G401 (cell line): ENCODE results near the gene GLP2R. TPM values are rescaled to one million over a fixed set of nuclear protein-coding genes. Genes with fewer than 3 reads are reported as not detected.

Experiments used
- DNase-seq: peaks from one replicate; pipeline ENCODE4 v3.0.0-alpha.2; 2015; ENCODE audit warnings: low spot score
- in situ Hi-C: cut with HindIII; loops from 2 replicates; pipeline ENCODE4 v1.10.0; 2016; ENCODE audit warnings: low sequenced_read_pairs, mixed read lengths
- total RNA-seq: library from RNA; depleted of rRNA; stranded (reverse); fragments of >200 nt; shearing (Covaris generic); gene quantifications from 2 replicates; pipeline ENCODE4 v1.2.3, GENCODE V29; 2014

The GLP2R gene
- total RNA-seq, 1 experiment from 2014 or later, result not detected

DNA sequence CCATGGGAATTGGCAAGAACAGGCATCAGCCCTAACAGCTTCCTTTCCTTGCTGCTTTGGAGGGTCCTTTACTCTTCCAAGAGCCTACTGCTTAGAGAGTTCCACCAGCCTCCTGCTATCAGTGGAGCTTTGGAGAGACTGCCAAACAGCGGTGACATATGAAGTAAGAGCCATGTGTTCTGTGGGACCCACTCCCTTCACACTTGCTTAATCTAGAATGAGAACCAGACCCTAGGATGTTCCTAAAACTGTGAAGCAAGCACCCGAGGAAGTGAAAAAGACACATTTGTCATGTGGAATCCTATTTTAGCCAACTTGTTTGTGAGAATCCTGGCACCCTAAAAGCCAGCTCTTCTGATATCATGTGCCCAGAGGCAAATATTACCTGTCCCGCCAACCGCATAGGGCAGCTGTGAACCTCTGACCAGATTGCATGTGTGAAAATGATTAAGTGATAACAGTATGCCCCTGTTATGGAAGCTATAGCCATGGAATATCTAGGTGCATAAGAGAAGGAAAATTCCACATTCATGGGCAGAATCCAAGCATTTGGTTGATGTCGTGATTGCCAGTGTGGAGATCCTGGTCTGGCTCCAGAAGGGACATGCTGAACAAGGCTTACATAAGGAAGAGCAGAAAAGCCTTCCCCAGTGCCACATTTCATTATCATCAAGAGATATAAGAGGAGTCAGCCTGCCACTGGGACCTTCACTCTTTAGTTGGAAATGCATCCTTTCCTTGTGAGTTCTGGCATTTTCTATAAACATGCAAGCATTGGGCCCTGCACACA lies 60.6 kb downstream of the GLP2R start:
- in situ Hi-C loops, result no loop called here
- DNase-seq, result peak; percentile 71

DNA sequence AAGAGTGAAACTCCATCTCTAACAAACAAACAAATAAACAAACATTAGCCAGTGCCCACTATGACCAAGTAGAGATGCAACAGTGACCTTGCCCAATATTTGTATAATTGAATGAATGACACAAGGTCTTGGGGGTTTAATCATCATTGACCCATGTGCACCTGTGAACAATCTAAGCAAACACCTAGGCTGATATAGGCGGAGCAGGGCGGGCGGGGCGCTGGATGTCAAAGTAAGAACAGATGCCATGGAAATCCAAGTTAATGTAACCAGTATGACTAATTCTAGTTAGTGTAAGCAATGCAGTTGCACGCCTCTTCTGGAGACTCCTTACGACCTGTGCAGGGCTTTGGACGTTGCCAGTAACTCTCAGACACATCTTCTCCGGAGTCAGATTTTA lies 61.8 kb downstream of the GLP2R start:
- DNase-seq, result no peak
- in situ Hi-C loops, result no loop called here

DNA sequence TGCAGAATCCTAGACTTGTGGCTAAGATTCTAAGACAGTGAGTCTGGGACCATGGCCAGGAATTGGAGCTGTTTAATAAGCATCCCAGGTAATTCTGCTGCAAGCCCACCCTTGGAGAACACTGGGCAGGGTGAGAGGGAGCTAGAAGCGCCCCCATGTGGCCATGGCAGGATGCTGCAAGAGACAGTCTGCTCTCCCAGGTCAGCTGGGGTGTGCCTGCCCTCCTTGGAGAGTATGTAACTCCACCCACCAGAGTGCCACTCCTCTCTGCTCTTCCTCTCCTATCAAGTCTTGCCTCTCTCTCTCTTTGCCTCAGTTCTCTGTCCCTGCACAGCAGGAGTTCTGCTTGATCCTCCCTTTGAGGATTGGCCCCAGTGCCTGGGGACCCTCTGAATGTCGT lies 64.4 kb downstream of the GLP2R start:
- in situ Hi-C loops, result no loop called here
- DNase-seq, result no peak

DNA sequence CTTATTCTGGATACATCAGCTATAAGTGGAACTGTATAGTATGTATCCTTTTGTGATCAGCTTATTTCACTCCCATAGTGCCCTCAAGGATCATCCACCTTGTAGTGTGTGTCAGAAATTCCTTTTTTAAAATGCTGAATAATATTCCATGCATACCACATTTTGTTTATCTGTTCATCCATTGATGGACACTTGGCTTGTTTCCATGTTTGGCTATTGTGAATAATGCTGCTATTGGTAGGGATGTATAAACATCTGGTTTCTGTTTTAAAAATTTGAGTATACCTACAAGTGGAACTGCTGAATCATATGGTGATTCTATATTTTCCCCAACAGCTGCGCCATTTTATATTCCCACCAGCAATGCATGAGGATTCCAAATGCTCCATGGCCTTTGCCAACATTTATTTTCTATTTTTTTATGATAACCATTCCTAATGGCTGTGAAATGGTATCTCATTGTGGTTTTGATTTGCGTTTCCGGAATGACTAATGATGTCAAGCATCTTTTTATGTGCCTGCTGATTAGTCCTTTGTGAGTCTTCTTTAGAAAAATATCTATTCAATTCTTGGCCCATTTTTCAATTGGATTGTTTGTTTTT lies 67.8 kb downstream of the GLP2R start:
- in situ Hi-C loops, result no loop called here
- DNase-seq, result no peak

DNA sequence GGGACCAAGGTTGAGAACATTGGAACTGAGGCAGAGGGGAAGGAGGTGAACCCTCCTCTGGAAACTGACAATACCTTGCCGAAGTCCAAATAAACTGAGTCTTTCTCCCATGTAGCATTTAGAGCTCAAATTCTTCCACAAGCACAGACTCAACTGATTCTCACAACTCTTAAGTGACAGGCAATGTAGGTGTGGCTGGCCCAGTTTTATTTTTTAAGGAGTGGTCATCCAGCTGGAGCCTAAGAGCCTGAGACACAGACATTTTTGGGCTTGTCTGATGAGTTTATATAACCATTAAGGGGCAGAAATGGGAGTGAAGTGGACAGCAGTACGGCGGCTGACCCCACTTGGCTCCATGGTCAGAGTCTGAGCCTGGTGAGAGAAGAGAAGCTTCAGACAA lies 68.5 kb downstream of the GLP2R start:
- in situ Hi-C loops, result no loop called here
- no peak for DNase-seq

DNA sequence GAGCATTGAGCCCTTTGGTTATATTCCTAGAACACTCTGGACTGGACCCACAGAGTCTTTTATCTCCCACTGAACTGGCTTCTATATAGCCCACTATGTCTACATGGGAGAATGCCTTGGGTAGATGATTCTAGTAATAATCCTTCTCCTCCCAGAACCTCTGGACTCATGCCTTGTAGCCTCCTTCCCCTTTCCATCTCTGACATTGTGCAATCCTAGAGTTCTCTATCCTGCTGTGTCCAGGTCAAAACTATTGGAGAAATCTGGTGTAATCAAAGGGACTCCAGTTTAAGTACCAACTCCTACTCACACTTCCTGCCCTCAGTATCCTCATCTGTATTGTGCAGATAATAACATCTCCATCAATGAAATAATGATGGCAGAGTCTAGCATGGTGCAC lies 70.2 kb downstream of the GLP2R start:
- no peak for DNase-seq
- in situ Hi-C loops, result no loop called here

DNA sequence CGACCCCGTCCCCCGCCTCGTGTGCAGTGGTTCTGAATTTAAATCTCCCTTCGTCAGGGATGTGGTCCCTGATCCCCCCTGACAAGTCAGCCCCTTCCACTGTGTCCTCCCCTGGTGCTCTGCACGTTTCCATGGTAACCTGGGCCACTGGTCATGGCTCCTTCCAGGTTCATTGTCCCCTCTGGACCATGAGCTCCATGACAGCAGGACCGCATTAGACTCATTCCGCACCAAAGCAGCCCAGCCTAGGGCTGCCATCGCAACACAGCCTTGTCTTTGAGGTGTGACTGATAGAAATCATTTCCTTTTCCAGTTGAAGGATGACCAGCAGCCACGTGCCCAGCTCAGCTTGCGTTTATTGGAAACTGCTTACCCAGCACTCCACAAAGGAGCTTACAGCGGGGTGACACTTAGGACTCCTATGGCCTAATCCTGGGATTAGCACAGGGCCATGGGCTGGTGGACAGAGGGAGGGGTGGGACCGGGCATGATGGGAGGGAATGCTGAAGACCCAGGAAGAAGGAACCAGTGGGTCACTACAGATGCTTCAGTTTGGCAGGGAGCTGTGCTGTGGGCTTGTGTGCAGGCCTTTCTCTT lies 71.7 kb downstream of the GLP2R start:
- no peak for DNase-seq
- in situ Hi-C loops, result no loop called here

DNA sequence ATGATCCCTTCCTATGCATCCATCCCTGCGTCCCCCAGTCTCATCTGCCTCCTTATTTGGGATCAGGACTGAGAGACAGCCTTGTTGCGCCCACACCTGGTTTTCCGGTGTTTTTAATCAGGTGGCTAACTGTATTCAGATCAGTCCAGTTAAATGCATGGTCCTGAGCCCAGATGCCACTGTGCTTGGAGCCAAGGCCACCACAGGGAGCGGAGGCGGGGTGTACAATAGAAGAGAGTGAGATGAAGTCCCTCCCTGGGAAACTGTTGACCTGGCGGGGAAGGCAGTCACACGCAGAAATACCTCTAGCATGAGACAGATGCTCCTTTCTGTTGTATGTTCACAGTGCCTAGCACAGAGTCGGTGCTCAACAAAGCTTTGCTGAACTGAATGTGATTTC lies 73.1 kb downstream of the GLP2R start:
- in situ Hi-C loops, result no loop called here
- DNase-seq, result peak; percentile 71

DNA sequence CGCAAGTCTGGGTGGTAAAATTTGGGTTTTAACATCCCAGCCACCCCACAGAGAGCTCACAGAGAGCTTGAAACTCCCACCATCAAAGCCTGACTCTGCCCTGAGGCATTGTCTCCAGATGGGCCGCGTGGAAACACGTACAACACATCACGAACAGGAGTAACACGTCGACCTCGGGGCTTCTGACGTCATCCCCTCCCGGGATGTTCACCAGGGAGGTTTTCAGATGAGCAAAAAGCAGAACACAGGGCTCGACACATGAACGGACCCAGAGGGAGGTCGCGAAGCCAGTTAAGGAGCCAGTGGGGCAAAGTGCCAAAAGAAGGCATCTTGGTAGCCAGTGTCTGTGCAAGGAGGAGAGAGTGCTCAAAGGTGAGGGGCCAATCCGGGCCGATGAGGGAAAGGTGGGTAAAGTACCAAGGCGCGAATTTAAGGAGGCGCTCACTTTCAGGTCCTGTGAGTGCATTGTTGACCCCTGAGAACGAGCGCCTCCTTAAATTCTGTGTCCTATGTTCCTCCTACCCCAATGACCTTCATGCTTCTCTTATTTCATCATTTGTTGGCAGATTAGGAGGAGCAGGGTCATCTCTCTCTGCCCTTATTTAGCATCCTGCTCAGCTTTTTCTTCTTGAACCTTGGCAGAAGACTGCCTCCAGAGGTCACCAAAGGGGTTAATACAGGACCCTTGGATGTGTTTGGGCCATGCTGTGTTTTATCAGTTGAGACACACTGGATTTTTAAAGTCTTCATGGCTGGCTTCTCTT lies 73.7 kb downstream of the GLP2R start:
- in situ Hi-C loops, result no loop called here
- DNase-seq, result no peak

DNA sequence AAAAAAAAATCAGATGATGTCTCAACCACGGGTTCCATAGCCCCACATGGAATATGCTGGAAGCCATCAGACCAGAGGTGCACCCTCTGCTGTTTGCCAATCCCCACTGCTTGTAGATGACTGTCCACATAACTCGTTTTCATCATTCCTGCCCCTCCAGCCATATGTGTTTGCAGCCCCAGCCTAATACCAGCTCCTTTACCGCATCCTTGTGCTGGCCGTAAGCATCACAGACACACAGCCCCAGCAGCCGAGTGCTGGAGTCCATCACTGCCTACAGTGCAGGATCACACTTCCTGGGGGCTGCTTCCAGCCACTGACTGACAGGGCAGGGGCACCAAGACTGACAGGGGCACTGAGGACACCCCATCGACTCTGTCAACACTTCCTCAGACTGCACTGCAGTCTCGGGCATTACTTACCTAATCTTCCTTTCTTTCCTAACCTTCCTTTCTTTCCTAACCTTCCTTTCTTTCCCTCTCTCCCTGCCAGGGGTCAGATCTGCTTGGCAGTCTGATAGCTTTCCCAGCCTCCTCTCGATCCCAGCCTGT lies 74.4 kb downstream of the GLP2R start:
- in situ Hi-C loops, result no loop called here
- DNase-seq, result no peak

DNA sequence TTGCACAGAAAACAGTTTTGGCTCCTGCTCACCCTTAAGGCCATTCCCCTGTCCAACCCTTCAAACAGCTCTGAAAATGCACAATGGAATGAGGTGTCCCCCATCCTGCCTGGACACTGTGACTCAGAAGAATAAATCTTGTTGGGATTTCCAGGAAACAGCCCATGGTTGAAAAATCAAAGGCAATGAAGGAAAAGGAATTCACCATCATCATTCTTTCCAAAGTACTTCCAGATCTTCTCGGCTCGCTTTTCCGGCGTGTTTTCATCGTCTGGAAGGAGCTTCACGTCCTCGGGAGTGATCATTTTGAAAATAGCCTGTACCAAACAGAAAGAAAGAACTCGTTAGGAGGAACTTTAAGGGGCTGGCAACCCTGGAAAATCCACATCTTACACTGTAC lies 75.1 kb downstream of the GLP2R start:
- in situ Hi-C loops, result no loop called here
- DNase-seq, result no peak

DNA sequence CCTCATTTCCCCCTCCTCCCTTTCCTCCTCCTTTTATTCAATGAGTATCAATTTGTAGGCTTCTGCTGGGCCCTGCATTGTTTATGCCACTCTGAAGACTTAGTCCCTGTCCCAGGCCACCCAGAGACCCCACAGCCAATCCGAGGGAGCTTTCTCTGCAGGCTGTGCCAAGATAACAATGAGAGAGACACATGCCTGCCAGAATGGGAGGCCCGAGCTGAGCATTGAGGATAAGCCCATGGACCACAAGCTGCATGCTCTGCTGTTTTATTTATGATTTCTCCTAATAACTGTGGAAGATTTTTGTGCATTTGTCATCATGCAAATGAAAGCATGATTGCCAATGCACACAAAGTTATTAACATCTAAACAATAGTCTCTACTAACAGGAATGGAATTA lies 76.4 kb downstream of the GLP2R start:
- no peak for DNase-seq
- in situ Hi-C loops, result no loop called here

DNA sequence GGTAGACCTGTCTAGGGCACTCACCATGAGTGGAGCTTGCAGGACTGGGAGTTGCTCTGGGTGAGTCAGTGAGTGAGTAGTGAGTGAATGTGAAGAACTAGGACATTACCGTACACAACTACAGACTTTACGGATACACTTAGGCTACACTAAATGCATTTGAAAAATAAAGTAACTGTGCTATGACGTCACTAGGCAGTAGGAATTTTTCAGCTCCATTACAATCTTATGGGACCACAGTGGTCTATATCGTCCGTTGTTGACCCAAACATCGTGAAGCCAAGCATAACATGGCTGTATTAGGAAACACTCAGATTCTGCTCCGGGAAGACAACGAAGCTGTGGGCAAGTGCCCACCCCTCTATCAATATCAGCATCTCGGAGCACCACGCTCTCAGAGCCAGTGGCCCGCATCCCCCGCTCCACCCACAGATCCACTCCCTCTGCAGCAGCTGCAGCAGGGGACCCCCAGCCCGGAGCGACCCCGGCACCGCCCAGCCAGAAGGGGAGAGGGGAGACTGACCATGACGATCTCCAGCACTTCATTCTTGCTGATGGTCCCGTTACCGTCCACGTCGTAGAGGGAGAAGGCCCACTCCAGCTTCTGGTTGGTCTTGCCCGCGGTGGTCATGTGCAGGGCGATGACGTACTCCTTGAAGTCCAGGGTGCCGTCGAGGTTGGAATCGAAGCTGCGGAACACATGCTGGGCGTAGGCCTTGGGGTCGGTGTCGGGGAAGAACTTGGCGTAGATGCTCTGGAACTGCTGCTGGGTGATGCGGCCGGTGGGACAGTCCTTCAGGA lies 78.8 kb downstream of the GLP2R start:
- in situ Hi-C loops, result no loop called here

DNA sequence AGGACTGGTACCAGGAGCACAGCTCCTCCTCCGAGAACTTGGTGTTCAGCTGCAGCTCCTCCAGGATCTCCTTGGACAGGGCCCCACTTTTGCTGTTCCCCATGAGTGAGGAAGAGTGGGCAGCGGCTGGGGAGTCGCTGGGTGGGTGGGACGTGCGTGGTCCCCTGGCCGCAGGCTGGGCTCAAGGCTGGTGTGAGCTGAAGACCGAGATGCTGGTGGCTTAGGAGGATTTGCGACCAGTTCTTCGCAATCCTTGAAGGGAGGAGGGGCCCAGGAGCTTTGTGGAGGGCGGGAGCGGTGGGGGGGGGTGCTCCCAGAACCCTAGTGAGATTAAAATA lies 79.3 kb downstream of the GLP2R start, which contains the start of gene RCVRN:
TSS of gene RCVRN (minus strand) at position 194 of the 338 bp plus-strand sequence. CDS start at position 103, 91 bp downstream.
- in situ Hi-C loops, result no loop called here
- DNase-seq, result no peak

More for the DNA sequence above, 78.8 kb downstream of the GLP2R start:
- DNase-seq, result no peak

DNA sequence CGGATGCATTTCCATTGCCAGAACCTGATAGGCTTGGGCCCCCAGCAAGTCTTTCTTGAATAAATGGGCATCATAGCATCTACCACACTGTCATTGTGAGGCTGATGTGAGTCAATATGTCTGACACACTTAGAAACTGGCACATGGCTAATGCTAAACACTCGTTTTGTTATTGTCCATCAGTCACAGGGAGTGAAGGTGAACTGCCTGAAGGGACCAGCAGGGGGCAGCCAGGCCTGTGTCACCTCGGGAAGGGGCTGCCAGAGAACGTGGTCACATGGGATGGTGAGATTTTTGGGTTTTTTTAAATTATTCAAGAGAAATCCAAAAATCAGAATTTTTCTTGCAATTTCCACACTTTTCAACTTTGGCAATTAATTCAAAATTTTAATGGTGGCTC lies 80.2 kb downstream of the GLP2R start:
- in situ Hi-C loops, result no loop called here

DNA sequence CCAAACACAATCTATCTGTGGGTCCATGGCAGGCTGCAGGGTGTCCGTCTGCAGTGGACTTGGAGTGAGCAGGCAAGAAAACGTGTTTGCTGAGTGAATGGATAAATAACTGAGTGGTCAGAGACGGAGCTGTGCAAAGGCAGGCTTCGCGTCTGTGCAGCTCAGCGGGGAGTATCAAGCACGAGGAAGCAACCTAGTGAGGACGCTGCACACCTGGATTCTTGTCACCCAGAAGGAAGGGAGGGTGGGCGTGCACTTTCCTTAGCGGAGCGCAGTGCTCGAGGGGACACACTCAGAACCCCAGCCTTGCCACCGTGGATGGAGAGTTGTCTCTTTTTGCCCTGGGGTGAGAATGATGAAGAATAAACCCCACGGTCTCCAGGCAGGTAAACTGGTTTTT lies 80.9 kb downstream of the GLP2R start:
- in situ Hi-C loops, result no loop called here
- DNase-seq, result no peak

More for the DNA sequence above, 80.2 kb downstream of the GLP2R start:
- DNase-seq, result no peak

DNA sequence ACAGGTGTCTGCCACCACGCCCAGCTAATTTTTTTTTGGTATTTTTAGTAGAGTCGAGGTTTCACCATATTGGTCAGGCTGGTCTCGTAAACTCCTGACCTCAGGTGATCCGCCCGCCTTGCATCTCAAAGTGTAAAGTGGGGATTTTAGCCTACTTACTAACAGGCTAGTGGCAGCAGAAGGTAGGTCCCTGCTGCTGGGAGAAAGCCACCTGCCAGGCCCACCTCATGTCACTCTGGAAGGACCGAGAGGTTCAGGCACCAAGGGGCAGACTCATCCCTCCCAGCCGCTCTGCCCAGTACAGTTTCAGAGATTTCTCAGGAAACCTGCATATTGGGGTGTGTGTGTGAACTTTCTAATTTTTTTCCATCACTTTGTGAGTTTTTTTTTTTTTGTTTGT lies 81.4 kb downstream of the GLP2R start:
- in situ Hi-C loops, result no loop called here
- DNase-seq, result peak; percentile 57

DNA sequence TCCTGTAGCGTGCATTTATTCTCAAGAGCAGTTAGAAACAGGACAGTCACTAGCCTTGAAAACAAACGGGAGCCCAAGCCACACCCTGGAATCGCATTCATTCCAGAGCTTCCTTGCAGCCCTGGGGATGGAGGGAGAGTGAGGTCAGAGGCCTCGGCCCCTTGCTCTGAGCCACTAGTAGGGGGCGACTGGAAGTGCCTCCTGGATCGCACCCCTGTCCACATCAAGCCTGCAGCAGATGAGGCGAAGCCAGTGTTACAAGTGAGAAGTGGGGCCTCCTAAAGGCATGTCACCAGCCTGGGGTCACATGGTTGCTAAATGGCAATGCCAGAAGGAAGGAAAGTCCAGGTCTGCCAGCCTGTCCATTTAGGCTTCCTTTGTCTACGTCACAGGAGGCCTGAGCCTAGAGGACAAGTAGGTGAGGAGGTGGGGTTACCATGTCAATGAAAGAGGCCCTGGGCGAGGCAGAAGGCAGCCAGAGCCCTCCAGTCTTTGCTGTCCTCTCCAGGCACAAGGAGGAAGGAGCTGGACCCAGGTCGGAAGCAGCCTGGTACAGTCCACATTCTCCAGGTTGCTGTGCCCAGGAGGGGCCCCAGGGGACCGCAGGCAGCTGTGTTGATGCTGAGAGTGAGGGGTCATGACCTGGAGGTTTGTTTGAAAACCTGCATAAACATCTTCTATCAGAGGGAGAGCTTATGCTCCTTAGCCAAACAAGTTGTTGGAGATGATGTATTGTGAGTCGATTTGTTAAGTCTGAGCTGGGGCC lies 82.3 kb downstream of the GLP2R start:
- in situ Hi-C loops, result no loop called here
- DNase-seq, result no peak
